A673 (cell line): ENCODE data around the gene MED10.

Experiments used
- EZH2 ChIP-seq: fragments of 200-600 bp; sonication (generic); IDR thresholded peaks from 2 replicates; pipeline ENCODE4 v1.6.1; 2017; ENCODE audit warnings: borderline replicate concordance, low read depth, mild to moderate bottlenecking, mixed read lengths, antibody characterized with exemption, low read length; ENCODE audit not compliant: poor library complexity, severe bottlenecking
- TF ChIP-seq, protein P1 (sequence below): fragments of 300-800, 200-600 bp; sonication (generic); conservative IDR thresholded peaks from 2 replicates; pipeline ENCODE4 v1.5.1; 2017; ENCODE audit warnings: low read depth, mild to moderate bottlenecking, antibody characterized with exemption, low read length, moderate library complexity, mixed read lengths

- TF ChIP-seq, protein P1, sequence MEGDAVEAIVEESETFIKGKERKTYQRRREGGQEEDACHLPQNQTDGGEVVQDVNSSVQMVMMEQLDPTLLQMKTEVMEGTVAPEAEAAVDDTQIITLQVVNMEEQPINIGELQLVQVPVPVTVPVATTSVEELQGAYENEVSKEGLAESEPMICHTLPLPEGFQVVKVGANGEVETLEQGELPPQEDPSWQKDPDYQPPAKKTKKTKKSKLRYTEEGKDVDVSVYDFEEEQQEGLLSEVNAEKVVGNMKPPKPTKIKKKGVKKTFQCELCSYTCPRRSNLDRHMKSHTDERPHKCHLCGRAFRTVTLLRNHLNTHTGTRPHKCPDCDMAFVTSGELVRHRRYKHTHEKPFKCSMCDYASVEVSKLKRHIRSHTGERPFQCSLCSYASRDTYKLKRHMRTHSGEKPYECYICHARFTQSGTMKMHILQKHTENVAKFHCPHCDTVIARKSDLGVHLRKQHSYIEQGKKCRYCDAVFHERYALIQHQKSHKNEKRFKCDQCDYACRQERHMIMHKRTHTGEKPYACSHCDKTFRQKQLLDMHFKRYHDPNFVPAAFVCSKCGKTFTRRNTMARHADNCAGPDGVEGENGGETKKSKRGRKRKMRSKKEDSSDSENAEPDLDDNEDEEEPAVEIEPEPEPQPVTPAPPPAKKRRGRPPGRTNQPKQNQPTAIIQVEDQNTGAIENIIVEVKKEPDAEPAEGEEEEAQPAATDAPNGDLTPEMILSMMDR: no peak
- no peak for TF ChIP-seq EZH2
These were observed 30.7 kb downstream of the MED10 start for GRCh38 chr5:6347673-6348072.
